Hepatocyte (in vitro differentiated cells): Measurements from ENCODE around the gene BMPR1A. TPM values are rescaled to one million over a fixed set of nuclear protein-coding genes. Genes with fewer than 3 reads are reported as not detected.

Source experiments
- DNase-seq: peaks from one replicate; pipeline ENCODE4 v3.0.0-alpha.2; 2016; ENCODE audit warnings: low spot score
- H2AFZ ChIP-seq: fragments of 200-600 bp; sonication (generic); 2 replicates; pipeline ENCODE4 v1.6.0; 2016; ENCODE audit warnings: antibody characterized with exemption, mild to moderate bottlenecking
- H3K27ac ChIP-seq: fragments of 200-600 bp; sonication (generic); 2 replicates; pipeline ENCODE4 v1.5.1; 2016; ENCODE audit warnings: mild to moderate bottlenecking
- H3K27me3 ChIP-seq: fragments of 200-600 bp; sonication (generic); 2 replicates; pipeline ENCODE4 v1.6.1; 2016
- H3K36me3 ChIP-seq: fragments of 200-600 bp; sonication (generic); replicated peaks from 2 replicates; pipeline ENCODE4 v1.5.1; 2016; ENCODE audit warnings: low read depth; ENCODE audit not compliant: insufficient read depth
- H3K4me1 ChIP-seq: fragments of 200-600 bp; sonication (generic); 2 replicates; pipeline ENCODE4 v1.5.1; 2016; ENCODE audit warnings: mild to moderate bottlenecking, moderate library complexity; ENCODE audit not compliant: insufficient read depth
- H3K4me2 ChIP-seq: fragments of 200-600 bp; sonication (generic); 2 replicates; pipeline ENCODE4 v1.6.0; 2016
- H3K4me3 ChIP-seq: fragments of 200-600 bp; sonication (generic); 2 replicates; pipeline ENCODE4 v1.5.1; 2016; ENCODE audit warnings: mild to moderate bottlenecking
- H3K79me2 ChIP-seq: fragments of 200-600 bp; sonication (generic); 2 replicates; pipeline ENCODE4 v1.6.0; 2017; ENCODE audit warnings: mild to moderate bottlenecking
- H3K9me2 ChIP-seq: fragments of 200-600 bp; sonication (generic); replicated peaks from 2 replicates; pipeline ENCODE4 v1.6.0; 2017; ENCODE audit warnings: mild to moderate bottlenecking; ENCODE audit not compliant: insufficient read depth
- H3K9me3 ChIP-seq: fragments of 200-600 bp; sonication (generic); 2 replicates; pipeline ENCODE4 v1.5.1; 2016; ENCODE audit warnings: low read depth, mild to moderate bottlenecking
- H4K20me1 ChIP-seq: fragments of 200-600 bp; sonication (generic); 2 replicates; pipeline ENCODE4 v1.6.0; 2016; ENCODE audit warnings: mild to moderate bottlenecking; ENCODE audit not compliant: insufficient read depth, poor library complexity, severe bottlenecking
- EZH2 ChIP-seq: fragments of 200-600 bp; sonication (generic); IDR thresholded peaks from 2 replicates; pipeline ENCODE4 v1.6.1; 2016; ENCODE audit warnings: antibody characterized with exemption, mild to moderate bottlenecking, borderline replicate concordance
- EZH2phosphoT487 ChIP-seq: fragments of 200-600 bp; sonication (generic); IDR thresholded peaks from one replicate; pipeline ENCODE4 v1.6.1; 2018; ENCODE audit warnings: antibody characterized with exemption, mild to moderate bottlenecking, low read depth, moderate library complexity; ENCODE audit not compliant: unreplicated experiment, severe bottlenecking
- WGBS: methylation state at CpG from one replicate; pipeline ENCODE4 v1.1.6; 2016; ENCODE audit warnings: low lambda C conversion rate; ENCODE audit errors: missing lambda C conversion rate; 5-methylcytosine and 5-hydroxymethylcytosine counted together
- polyA plus RNA-seq: library from polyadenylated mRNA; unstranded; fragments of >200 nt; fragmentation: Nextera tagmentation; extraction: Ambion mirVana; gene quantifications from 2 replicates; pipeline ENCODE4 v1.2.1, GENCODE V29; 2016
- total RNA-seq: library from RNA; depleted of rRNA; stranded (reverse); fragments of >200 nt; gene quantifications from 2 replicates; pipeline ENCODE4 v1.2.3, GENCODE V29; 2014
- TF ChIP-seq, protein P1 (sequence below): fragments of 200-600 bp; sonication (generic); IDR thresholded peaks from 2 replicates; pipeline ENCODE4 v1.5.1; 2016; ENCODE audit warnings: antibody characterized with exemption, mild to moderate bottlenecking; ENCODE audit not compliant: poor library complexity

The BMPR1A gene
- total and polyA plus RNA-seq, 2 experiments from 2014 or later, result 25.1 to 58.0 TPM

DNA sequence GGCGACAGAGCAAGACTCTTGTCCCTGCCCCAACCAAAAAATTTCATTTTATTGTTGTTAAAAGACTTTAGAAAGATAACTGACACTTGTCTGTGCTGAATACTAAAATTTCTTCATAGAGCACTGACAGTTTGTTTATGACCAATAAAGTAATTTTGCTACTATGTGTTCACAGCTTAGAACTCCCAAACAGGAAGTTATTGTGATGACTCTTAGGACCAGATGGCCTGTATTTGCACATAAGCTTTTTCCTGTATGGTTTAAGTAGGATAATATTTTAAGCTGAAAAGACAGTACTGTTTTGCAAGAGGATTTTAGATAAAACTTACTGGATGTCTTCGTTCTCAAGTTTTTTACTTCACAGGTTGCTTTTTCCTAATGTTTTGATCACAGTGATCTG lies 120.3 kb downstream of the BMPR1A start:
- WGBS, result 89% methylated on average over 2 of the region's 2 CpGs
- H3K4me3 ChIP-seq, result no peak overlapping the region
- peak; percentile 15 for DNase-seq

DNA sequence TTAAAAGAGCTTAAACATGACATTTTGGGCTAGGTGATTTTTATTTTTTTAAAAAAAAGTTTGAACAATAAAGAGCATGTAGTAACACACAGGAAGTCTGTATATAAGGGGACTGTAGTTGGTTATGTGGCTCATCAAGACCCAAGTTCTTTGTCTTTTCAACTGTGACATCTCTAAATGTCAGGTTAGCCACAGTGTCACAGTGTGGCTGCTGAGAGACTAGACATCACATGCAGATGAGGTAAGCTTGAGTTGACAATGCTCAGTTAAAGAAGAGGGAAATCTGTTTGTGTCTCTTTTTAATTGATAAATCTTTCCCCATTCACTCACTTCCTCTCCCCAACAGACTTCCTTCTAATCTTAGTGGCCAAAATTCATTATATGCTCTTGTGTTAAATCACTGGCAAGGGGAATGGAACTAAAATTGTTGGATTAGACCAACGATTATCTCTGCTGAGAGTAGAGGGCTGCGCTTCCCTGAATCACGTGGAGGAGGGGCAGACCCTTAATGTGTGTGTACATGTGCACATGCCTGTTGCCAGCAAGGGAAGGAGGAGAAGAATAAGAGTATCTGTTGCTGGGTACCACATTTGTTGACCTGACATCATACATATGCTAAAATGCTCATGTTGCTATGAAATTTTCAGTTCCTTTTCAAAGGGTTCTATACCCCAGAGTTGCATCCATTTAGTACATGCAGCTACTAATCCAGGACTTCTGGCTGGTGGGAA lies 122.7 kb downstream of the BMPR1A start:
- no peak for TF ChIP-seq EZH2
- TF ChIP-seq, protein P1, sequence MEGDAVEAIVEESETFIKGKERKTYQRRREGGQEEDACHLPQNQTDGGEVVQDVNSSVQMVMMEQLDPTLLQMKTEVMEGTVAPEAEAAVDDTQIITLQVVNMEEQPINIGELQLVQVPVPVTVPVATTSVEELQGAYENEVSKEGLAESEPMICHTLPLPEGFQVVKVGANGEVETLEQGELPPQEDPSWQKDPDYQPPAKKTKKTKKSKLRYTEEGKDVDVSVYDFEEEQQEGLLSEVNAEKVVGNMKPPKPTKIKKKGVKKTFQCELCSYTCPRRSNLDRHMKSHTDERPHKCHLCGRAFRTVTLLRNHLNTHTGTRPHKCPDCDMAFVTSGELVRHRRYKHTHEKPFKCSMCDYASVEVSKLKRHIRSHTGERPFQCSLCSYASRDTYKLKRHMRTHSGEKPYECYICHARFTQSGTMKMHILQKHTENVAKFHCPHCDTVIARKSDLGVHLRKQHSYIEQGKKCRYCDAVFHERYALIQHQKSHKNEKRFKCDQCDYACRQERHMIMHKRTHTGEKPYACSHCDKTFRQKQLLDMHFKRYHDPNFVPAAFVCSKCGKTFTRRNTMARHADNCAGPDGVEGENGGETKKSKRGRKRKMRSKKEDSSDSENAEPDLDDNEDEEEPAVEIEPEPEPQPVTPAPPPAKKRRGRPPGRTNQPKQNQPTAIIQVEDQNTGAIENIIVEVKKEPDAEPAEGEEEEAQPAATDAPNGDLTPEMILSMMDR, result no peak
- TF ChIP-seq EZH2phosphoT487, result no peak
- Histone ChIP-seq H3K27ac (no peak overlapping the region), H3K9me3 (no peaks in the 10 kb centered on the region), H3K36me3 (no peaks in the 10 kb centered on the region), H3K4me2 (no peak overlapping the region), H3K79me2 (peaks cover 24% of the 10 kb centered on the region), H3K9me2 (no peaks in the 10 kb centered on the region), H3K4me1 (no peaks in the 10 kb centered on the region), H4K20me1 (no peaks in the 10 kb centered on the region), H3K4me3 (no peak overlapping the region), H2AFZ (no peak overlapping the region), H3K27me3 (no peaks in the 10 kb centered on the region)
- WGBS, result 88% methylated on average over 3 of the region's 3 CpGs
- no peak for DNase-seq

More for the DNA sequence above, 120.3 kb downstream of the BMPR1A start:
- Histone ChIP-seq H3K27ac (no peak overlapping the region), H3K9me2 (no peaks in the 10 kb centered on the region), H3K4me1 (no peaks in the 10 kb centered on the region), H3K9me3 (no peaks in the 10 kb centered on the region), H2AFZ (no peak overlapping the region), H3K4me2 (no peak overlapping the region), H3K27me3 (no peaks in the 10 kb centered on the region), H3K79me2 (peaks cover 28% of the 10 kb centered on the region), H3K36me3 (no peaks in the 10 kb centered on the region), H4K20me1 (no peaks in the 10 kb centered on the region)
- TF ChIP-seq EZH2 (no peak), EZH2phosphoT487 (no peak)
- TF ChIP-seq, protein P1, result no peak

DNA sequence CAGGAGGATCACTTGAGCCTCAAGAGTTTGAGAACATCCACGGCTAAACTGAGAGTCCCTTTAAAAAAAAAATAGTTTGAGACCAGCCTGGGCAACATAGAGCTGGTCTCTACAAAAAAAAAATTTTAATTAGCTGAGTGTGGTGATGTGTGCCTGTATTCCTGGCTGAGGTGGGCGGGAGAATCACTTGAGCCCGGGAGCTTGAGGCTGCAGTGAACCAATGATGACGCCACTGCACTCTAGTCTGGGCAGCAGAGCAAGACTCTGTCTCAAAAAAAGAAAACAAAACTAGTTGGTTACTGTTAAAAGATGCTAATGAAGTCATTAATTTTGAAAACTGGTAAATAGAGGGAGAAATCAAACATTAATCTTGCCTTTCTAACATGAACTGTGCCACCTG lies 124.6 kb downstream of the BMPR1A start:
- peaks cover 5% of the 10 kb centered on the region for H4K20me1 ChIP-seq
- DNase-seq, result no peak
- no peaks in the 10 kb centered on the region for H3K9me3 ChIP-seq
- no peaks in the 10 kb centered on the region for H3K9me2 ChIP-seq
- no peak overlapping the region for H3K4me2 ChIP-seq
- 92% methylated on average over 4 of the region's 4 CpGs for WGBS
- no peak overlapping the region for H2AFZ ChIP-seq
- H3K4me1 ChIP-seq, result no peaks in the 10 kb centered on the region
- no peak overlapping the region for H3K4me3 ChIP-seq
- no peaks in the 10 kb centered on the region for H3K36me3 ChIP-seq
- peaks cover 35% of the 10 kb centered on the region for H3K79me2 ChIP-seq
- TF ChIP-seq, protein P1, result no peak
- TF ChIP-seq EZH2 (no peak), EZH2phosphoT487 (no peak)
- H3K27ac ChIP-seq, result no peak overlapping the region
- no peaks in the 10 kb centered on the region for H3K27me3 ChIP-seq
